ENCODE measurements around the gene CCDC185. TPM values are rescaled to one million over a fixed set of nuclear protein-coding genes. Genes with fewer than 3 reads are reported as not detected.

CCDC185 gene
- total RNA-seq, 1 donor from 2014 or later, result not detected

GRCh38 chr1:223429821-223430220, 36.6 kb downstream of the CCDC185 start:
- intact Hi-C loops (cut with micrococcal nuclease), result no loop called here
- Mint-ChIP-seq H3K4me3 (no peak overlapping the region), H3K36me3 (ENCODE audit: low read depth) (no peaks in the 10 kb centered on the region), H3K9me3 (no peaks in the 10 kb centered on the region), H3K27me3 (peaks cover 2% of the 10 kb centered on the region), H3K27ac (no peak overlapping the region), H3K4me1 (no peaks in the 10 kb centered on the region)
- no peak for DNase-seq

- Mint-ChIP-seq H3K27me3 (peaks cover 1% of the 10 kb centered on the region), H3K9me3 (no peaks in the 10 kb centered on the region), H3K4me3 (no peak overlapping the region), H3K36me3 (ENCODE audit: low read depth) (no peaks in the 10 kb centered on the region), H3K4me1 (no peaks in the 10 kb centered on the region), H3K27ac (no peak overlapping the region)
- DNase-seq, result no peak
- intact Hi-C loops (cut with micrococcal nuclease), result no loop called here
Measured at GRCh38 chr1:223430236-223430635, 37.0 kb downstream of the CCDC185 start.

GRCh38 chr1:223437151-223437550, 43.9 kb downstream of the CCDC185 start:
- H3K9me3 Mint-ChIP-seq, result peaks cover 9% of the 10 kb centered on the region
- H3K4me1 Mint-ChIP-seq, result no peaks in the 10 kb centered on the region
- DNase-seq, result no peak
- H3K36me3 Mint-ChIP-seq (ENCODE audit: low read depth), result no peaks in the 10 kb centered on the region
- no peak overlapping the region for H3K27ac Mint-ChIP-seq
- intact Hi-C loops (cut with micrococcal nuclease), result no loop called here
- no peaks in the 10 kb centered on the region for H3K27me3 Mint-ChIP-seq
- H3K4me3 Mint-ChIP-seq, result no peak overlapping the region

- DNase-seq, result no peak
- H3K27ac Mint-ChIP-seq, result no peak overlapping the region
- H3K4me3 Mint-ChIP-seq, result no peak overlapping the region
- no peaks in the 10 kb centered on the region for H3K36me3 Mint-ChIP-seq (ENCODE audit: low read depth)
- intact Hi-C loops (cut with micrococcal nuclease), result no loop called here
- H3K27me3 Mint-ChIP-seq, result no peaks in the 10 kb centered on the region
- H3K9me3 Mint-ChIP-seq, result peaks cover 29% of the 10 kb centered on the region
- no peaks in the 10 kb centered on the region for H3K4me1 Mint-ChIP-seq
Measured at GRCh38 chr1:223443397-223443796, 50.2 kb downstream of the CCDC185 start.

GRCh38 chr1:223444411-223444810, 51.2 kb downstream of the CCDC185 start:
- intact Hi-C loops (cut with micrococcal nuclease), result no loop called here
- Mint-ChIP-seq H3K4me1 (no peaks in the 10 kb centered on the region), H3K4me3 (no peak overlapping the region), H3K36me3 (ENCODE audit: low read depth) (no peaks in the 10 kb centered on the region), H3K27ac (no peak overlapping the region), H3K27me3 (no peaks in the 10 kb centered on the region), H3K9me3 (peaks cover 29% of the 10 kb centered on the region)
- DNase-seq, result no peak

Other genes starting within 250 kb of the CCDC185 start
- gene SUSD4, start 29.2 kb upstream of the CCDC185 start, total RNA-seq, result not detected in 2 replicates

Measured in activated CD4-positive, alpha-beta T cell treated with anti-CD3 and anti-CD28 coated beads, Interleukin-2, amount 10 ng/mL, durations not matched to agents 24 days and 14 days (primary cell).